WTC11 (cell line): ENCODE data around the gene POMT2. TPM values are rescaled to one million over a fixed set of nuclear protein-coding genes. Genes with fewer than 3 reads are reported as not detected.

Source experiments
- ATAC-seq: fragments of 200-7000 bp; cut with Tn5 transposase; 2 replicates; pipeline ENCODE4 v1.10.0; 2021; ENCODE audit warnings: mild to moderate bottlenecking, moderate library complexity
- CTCF ChIA-PET: fragments of 300-600 bp; sonication (Branson Sonifier 250); formaldehyde crosslinking; loops from one replicate; lab custom pipeline; 2021; ENCODE audit warnings: antibody characterized with exemption; lab: Charles Lee
- POLR2A ChIA-PET: fragments of 350-600 bp; sonication (Branson Sonifier 250); formaldehyde crosslinking; loops from one replicate; lab custom pipeline; 2021; ENCODE audit warnings: antibody characterized with exemption; lab: Charles Lee
- DNase-seq: peaks from one replicate; pipeline ENCODE4 v3.0.0; 2021; ENCODE audit warnings: low spot score
- H3K27ac Mint-ChIP-seq: 2 replicates; pipeline ENCODE4 v1.8.0; 2021; ENCODE audit warnings: mixed read lengths
- H3K27me3 Mint-ChIP-seq: 2 replicates; pipeline ENCODE4 v1.8.0; 2021; ENCODE audit warnings: low read depth, mild to moderate bottlenecking, moderate library complexity, mixed read lengths
- H3K36me3 Mint-ChIP-seq: 2 replicates; pipeline ENCODE4 v1.8.0; 2021; ENCODE audit warnings: mixed read lengths
- H3K4me1 Mint-ChIP-seq: 2 replicates; pipeline ENCODE4 v1.8.0; 2022; ENCODE audit warnings: mixed read lengths
- H3K4me3 Mint-ChIP-seq: 2 replicates; pipeline ENCODE4 v1.8.0; 2021; ENCODE audit warnings: mild to moderate bottlenecking, moderate library complexity, mixed read lengths
- H3K9me3 Mint-ChIP-seq: 2 replicates; pipeline ENCODE4 v1.8.0; 2021; ENCODE audit warnings: mixed read lengths
- AFF4 ChIP-seq: sonication (generic); formaldehyde crosslinking; IDR thresholded peaks from 2 replicates; pipeline ENCODE4 v1.8.1; 2023; ENCODE audit warnings: mild to moderate bottlenecking, missing genetic modification reagents, borderline replicate concordance
- ATF3 ChIP-seq: sonication (generic); formaldehyde crosslinking; conservative IDR thresholded peaks from 2 replicates; pipeline ENCODE4 v1.8.1; 2022; ENCODE audit warnings: mild to moderate bottlenecking, missing genetic modification reagents
- CREM ChIP-seq: sonication (generic); formaldehyde crosslinking; IDR thresholded peaks from 2 replicates; pipeline ENCODE4 v1.8.1; 2022; ENCODE audit warnings: mild to moderate bottlenecking, missing genetic modification reagents, moderate library complexity
- E2F1 ChIP-seq: sonication (generic); formaldehyde crosslinking; IDR thresholded peaks from 2 replicates; pipeline ENCODE4 v1.8.0; 2022; ENCODE audit warnings: mild to moderate bottlenecking, missing genetic modification reagents
- ELF4 ChIP-seq: sonication (generic); formaldehyde crosslinking; IDR thresholded peaks from 2 replicates; pipeline ENCODE4 v1.8.1; 2022; ENCODE audit warnings: low read depth, mild to moderate bottlenecking, moderate library complexity, missing genetic modification reagents
- ERG ChIP-seq: fragments of 250-450 bp; sonication (Bioruptor Pico); IDR thresholded peaks from 2 replicates; pipeline ENCODE4 v1.8.0; 2021; ENCODE audit warnings: mild to moderate bottlenecking
- ESRRA ChIP-seq: sonication (generic); formaldehyde crosslinking; IDR thresholded peaks from 2 replicates; pipeline ENCODE4 v1.8.1; 2022; ENCODE audit warnings: mild to moderate bottlenecking, missing genetic modification reagents, borderline replicate concordance
- FOXP1 ChIP-seq: sonication (generic); formaldehyde crosslinking; IDR thresholded peaks from 2 replicates; pipeline ENCODE4 v1.8.0; 2022; ENCODE audit warnings: missing genetic modification reagents, mild to moderate bottlenecking, moderate library complexity, borderline replicate concordance
- GABPB1 ChIP-seq: sonication (generic); formaldehyde crosslinking; IDR thresholded peaks from 2 replicates; pipeline ENCODE4 v1.8.1; 2023; ENCODE audit warnings: mild to moderate bottlenecking, missing genetic modification reagents
- GRHL2 ChIP-seq: fragments of 250-450 bp; sonication (Bioruptor Pico); IDR thresholded peaks from 2 replicates; pipeline ENCODE4 v1.8.0; 2022; ENCODE audit warnings: mild to moderate bottlenecking, moderate library complexity; ENCODE audit not compliant: insufficient replicate concordance, severe bottlenecking
- JAZF1 ChIP-seq: fragments of 250-450 bp; sonication (Bioruptor Pico); IDR thresholded peaks from 2 replicates; pipeline ENCODE4 v1.9.0; 2021; ENCODE audit warnings: moderate library complexity, mild to moderate bottlenecking, inconsistent platforms
- MXD4 ChIP-seq: fragments of 250-450 bp; sonication (Bioruptor Pico); IDR thresholded peaks from 2 replicates; pipeline ENCODE4 v1.8.0; 2021; ENCODE audit warnings: mild to moderate bottlenecking, moderate library complexity, borderline replicate concordance
- MYBL2 ChIP-seq: sonication (generic); formaldehyde crosslinking; IDR thresholded peaks from 2 replicates; pipeline ENCODE4 v1.8.1; 2023; ENCODE audit warnings: mild to moderate bottlenecking, moderate library complexity, missing genetic modification reagents
- NFATC4 ChIP-seq: fragments of 250-450 bp; sonication (Bioruptor Pico); IDR thresholded peaks from 2 replicates; pipeline ENCODE4 v1.9.0; 2021; ENCODE audit warnings: mild to moderate bottlenecking
- NR3C1 ChIP-seq: sonication (generic); formaldehyde crosslinking; conservative IDR thresholded peaks from 2 replicates; pipeline ENCODE4 v1.8.1; 2023; ENCODE audit warnings: low read depth, mild to moderate bottlenecking, missing genetic modification reagents
- SOX15 ChIP-seq: fragments of 250-450 bp; sonication (Bioruptor Pico); IDR thresholded peaks from 2 replicates; pipeline ENCODE4 v1.9.0; 2021; ENCODE audit warnings: mild to moderate bottlenecking
- SP1 ChIP-seq: sonication (generic); formaldehyde crosslinking; conservative IDR thresholded peaks from 2 replicates; pipeline ENCODE4 v1.8.1; 2022; ENCODE audit warnings: missing genetic modification reagents
- TCF7 ChIP-seq: sonication (generic); formaldehyde crosslinking; IDR thresholded peaks from 2 replicates; pipeline ENCODE4 v1.8.0; 2022; ENCODE audit warnings: mild to moderate bottlenecking, low read depth, missing genetic modification reagents, moderate library complexity
- USF2 ChIP-seq: sonication (generic); formaldehyde crosslinking; IDR thresholded peaks from 2 replicates; pipeline ENCODE4 v1.8.1; 2023; ENCODE audit warnings: mild to moderate bottlenecking, missing genetic modification reagents, moderate library complexity
- ZNF232 ChIP-seq: sonication (generic); formaldehyde crosslinking; IDR thresholded peaks from 2 replicates; pipeline ENCODE4 v1.8.0; 2022; ENCODE audit warnings: mild to moderate bottlenecking, missing genetic modification reagents
- ZNF263 ChIP-seq: sonication (generic); formaldehyde crosslinking; IDR thresholded peaks from 2 replicates; pipeline ENCODE4 v1.8.1; 2022; ENCODE audit warnings: low read depth, mild to moderate bottlenecking, moderate library complexity, missing genetic modification reagents
- total RNA-seq: library from RNA; stranded (reverse); gene quantifications from 3 replicates; pipeline ENCODE4 v1.2.3, GENCODE V29; 2021
- TF ChIP-seq, protein P1 (sequence below): sonication (generic); formaldehyde crosslinking; IDR thresholded peaks from 2 replicates; pipeline ENCODE4 v1.8.0; 2023; ENCODE audit warnings: mild to moderate bottlenecking, missing genetic modification reagents
- TF ChIP-seq, protein P2 (sequence below): sonication (generic); formaldehyde crosslinking; IDR thresholded peaks from 2 replicates; pipeline ENCODE4 v1.8.1; 2022; ENCODE audit warnings: missing genetic modification reagents, borderline replicate concordance
- TF ChIP-seq, protein P3 (sequence below): sonication (generic); formaldehyde crosslinking; IDR thresholded peaks from 2 replicates; pipeline ENCODE4 v1.8.1; 2022; ENCODE audit warnings: low read depth, mild to moderate bottlenecking, moderate library complexity, missing genetic modification reagents, borderline replicate concordance

Gene POMT2
- total RNA-seq, 1 experiment from 2014 or later: 38.7 TPM

DNA sequence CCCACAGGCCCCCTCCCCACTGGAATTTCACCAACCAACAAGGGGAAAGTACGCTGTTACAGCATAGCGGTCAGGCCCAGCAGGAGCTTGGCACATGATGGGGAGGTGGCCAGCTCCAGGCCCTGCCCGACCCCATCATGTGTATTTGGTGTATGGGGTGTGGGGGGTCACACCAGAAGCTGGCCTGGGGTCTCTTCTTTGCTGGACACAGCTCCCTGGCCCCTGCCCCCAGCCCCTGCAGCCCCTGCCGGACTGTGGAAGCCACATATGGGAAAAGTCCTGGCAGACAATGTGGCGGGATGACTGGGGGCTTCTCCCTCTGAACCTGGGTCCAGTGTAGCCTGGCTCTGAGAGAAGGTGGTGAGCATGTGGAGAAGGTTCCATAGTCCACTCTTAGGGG is 62.1 kb downstream of the POMT2 start:
- no peak overlapping the region for H3K4me3 Mint-ChIP-seq
- CTCF ChIA-PET: no interaction called here
- H3K9me3 Mint-ChIP-seq: no peaks in the 10 kb centered on the region

DNA sequence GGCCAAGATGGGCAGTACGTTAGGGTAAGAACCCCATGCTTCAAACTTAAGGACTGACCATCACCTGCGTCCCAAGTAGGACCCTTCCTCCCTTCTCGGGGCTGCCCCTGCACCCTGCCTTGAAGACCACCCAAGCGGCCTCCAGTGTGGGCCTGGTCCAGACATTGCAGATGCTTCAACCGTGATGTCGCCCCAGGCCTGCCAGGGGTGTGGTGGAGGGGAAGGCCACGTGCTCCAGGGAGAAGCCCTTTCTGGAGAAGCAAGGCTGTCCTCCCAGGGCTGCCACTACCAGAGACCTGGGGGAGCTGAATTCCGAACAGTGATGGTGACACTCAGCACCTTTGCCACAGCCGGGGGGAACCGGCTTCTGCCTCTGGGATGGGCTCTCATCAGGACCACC is 63.0 kb downstream of the POMT2 start:
- ChIA-PET CTCF (no interaction called here), POLR2A (no interaction called here)
- Mint-ChIP-seq H3K36me3 (no peaks in the 10 kb centered on the region), H3K4me3 (no peak overlapping the region), H3K4me1 (0 out of 2 replicates have a peak, but pooled peaks cover 2% of the 10 kb centered on the region), H3K27me3 (no peaks in the 10 kb centered on the region), H3K9me3 (no peaks in the 10 kb centered on the region), H3K27ac (no peak overlapping the region)
- TF ChIP-seq, protein P1, sequence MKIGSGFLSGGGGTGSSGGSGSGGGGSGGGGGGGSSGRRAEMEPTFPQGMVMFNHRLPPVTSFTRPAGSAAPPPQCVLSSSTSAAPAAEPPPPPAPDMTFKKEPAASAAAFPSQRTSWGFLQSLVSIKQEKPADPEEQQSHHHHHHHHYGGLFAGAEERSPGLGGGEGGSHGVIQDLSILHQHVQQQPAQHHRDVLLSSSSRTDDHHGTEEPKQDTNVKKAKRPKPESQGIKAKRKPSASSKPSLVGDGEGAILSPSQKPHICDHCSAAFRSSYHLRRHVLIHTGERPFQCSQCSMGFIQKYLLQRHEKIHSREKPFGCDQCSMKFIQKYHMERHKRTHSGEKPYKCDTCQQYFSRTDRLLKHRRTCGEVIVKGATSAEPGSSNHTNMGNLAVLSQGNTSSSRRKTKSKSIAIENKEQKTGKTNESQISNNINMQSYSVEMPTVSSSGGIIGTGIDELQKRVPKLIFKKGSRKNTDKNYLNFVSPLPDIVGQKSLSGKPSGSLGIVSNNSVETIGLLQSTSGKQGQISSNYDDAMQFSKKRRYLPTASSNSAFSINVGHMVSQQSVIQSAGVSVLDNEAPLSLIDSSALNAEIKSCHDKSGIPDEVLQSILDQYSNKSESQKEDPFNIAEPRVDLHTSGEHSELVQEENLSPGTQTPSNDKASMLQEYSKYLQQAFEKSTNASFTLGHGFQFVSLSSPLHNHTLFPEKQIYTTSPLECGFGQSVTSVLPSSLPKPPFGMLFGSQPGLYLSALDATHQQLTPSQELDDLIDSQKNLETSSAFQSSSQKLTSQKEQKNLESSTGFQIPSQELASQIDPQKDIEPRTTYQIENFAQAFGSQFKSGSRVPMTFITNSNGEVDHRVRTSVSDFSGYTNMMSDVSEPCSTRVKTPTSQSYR (CRISPR knock-in tag): no peak
- no peak for TF ChIP-seq AFF4 (CRISPR knock-in tag)
- no peak for TF ChIP-seq MYBL2 (CRISPR knock-in tag)
- TF ChIP-seq ZNF263 (CRISPR knock-in tag): no peak
- no peak for TF ChIP-seq NR3C1 (CRISPR knock-in tag)
- no peak for TF ChIP-seq GRHL2 (CRISPR knock-in tag)
- TF ChIP-seq FOXP1 (CRISPR knock-in tag): no peak
- no peak for TF ChIP-seq E2F1 (CRISPR knock-in tag)
- TF ChIP-seq SP1: no peak
- TF ChIP-seq ZNF232 (CRISPR knock-in tag): no peak
- no peak for TF ChIP-seq TCF7 (CRISPR knock-in tag)
- TF ChIP-seq, protein P2, sequence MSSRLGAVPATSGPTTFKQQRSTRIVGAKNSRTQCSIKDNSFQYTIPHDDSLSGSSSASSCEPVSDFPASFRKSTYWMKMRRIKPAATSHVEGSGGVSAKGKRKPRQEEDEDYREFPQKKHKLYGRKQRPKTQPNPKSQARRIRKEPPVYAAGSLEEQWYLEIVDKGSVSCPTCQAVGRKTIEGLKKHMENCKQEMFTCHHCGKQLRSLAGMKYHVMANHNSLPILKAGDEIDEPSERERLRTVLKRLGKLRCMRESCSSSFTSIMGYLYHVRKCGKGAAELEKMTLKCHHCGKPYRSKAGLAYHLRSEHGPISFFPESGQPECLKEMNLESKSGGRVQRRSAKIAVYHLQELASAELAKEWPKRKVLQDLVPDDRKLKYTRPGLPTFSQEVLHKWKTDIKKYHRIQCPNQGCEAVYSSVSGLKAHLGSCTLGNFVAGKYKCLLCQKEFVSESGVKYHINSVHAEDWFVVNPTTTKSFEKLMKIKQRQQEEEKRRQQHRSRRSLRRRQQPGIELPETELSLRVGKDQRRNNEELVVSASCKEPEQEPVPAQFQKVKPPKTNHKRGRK (CRISPR knock-in tag): no peak
- TF ChIP-seq MXD4 (CRISPR knock-in tag): no peak
- TF ChIP-seq, protein P3, sequence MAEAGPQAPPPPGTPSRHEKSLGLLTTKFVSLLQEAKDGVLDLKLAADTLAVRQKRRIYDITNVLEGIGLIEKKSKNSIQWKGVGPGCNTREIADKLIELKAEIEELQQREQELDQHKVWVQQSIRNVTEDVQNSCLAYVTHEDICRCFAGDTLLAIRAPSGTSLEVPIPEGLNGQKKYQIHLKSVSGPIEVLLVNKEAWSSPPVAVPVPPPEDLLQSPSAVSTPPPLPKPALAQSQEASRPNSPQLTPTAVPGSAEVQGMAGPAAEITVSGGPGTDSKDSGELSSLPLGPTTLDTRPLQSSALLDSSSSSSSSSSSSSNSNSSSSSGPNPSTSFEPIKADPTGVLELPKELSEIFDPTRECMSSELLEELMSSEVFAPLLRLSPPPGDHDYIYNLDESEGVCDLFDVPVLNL (CRISPR knock-in tag): no peak
- no peak for TF ChIP-seq JAZF1 (CRISPR knock-in tag)
- no peak for TF ChIP-seq GABPB1 (CRISPR knock-in tag)
- TF ChIP-seq SOX15 (CRISPR knock-in tag): no peak
- TF ChIP-seq ERG (CRISPR knock-in tag): no peak
- TF ChIP-seq ATF3 (CRISPR knock-in tag): no peak
- no peak for DNase-seq
- no peak for ATAC-seq

More for the DNA sequence above, 62.1 kb downstream of the POMT2 start:
- no peak for ATAC-seq
- TF ChIP-seq CREM (CRISPR knock-in tag) (no peak), NFATC4 (CRISPR knock-in tag) (no peak), ELF4 (CRISPR knock-in tag) (no peak), ESRRA (no peak), SP1 (no peak), USF2 (CRISPR knock-in tag) (no peak)
- POLR2A ChIA-PET: no interaction called here
- Mint-ChIP-seq H3K36me3 (no peaks in the 10 kb centered on the region), H3K4me1 (0 out of 2 replicates have a peak, but pooled peaks cover 2% of the 10 kb centered on the region), H3K27ac (no peak overlapping the region), H3K27me3 (no peaks in the 10 kb centered on the region)
- no peak for DNase-seq
